IMR-90 (cell line): Measurements from ENCODE around the gene GLS. TPM values are rescaled to one million over a fixed set of nuclear protein-coding genes. Genes with fewer than 3 reads are reported as not detected.

Experiments
- ATAC-seq: fragments of 200-7000 bp; cut with Tn5 transposase; 2 replicates; pipeline ENCODE4 v1.9.1; 2020; ENCODE audit warnings: low read depth, mild to moderate bottlenecking, moderate library complexity
- BruUV-seq: library from RNA; stranded (reverse); fragments of 400-500 nt; replicated peaks from 2 replicates; lab custom pipeline; 2021; lab: Mats Ljungman, UMichigan
- CTCF ChIA-PET: fragments of 300-600 bp; formaldehyde crosslinking; extraction: SDS; loops from one replicate; lab custom pipeline; 2021; ENCODE audit warnings: antibody characterized with exemption; lab: Yijun Ruan, JAX
- POLR2A ChIA-PET: fragments of 300-600 bp; sonication (Branson Sonifier 250); formaldehyde crosslinking; loops from one replicate; lab custom pipeline; 2022; ENCODE audit warnings: antibody characterized with exemption; ENCODE audit not compliant: unreplicated experiment; lab: Charles Lee
- DNase-seq: peaks from one replicate; pipeline ENCODE4 v3.0.0; 2013
- H2AFZ ChIP-seq: replicated peaks from 2 replicates; pipeline ENCODE3; 2013; ENCODE audit warnings: low read length, mild to moderate bottlenecking; ENCODE audit not compliant: poor library complexity
- H2AK5ac ChIP-seq: 2 replicates; pipeline ENCODE4 v1.6.1; 2013; ENCODE audit warnings: low read depth, low read length, inconsistent platforms
- H2AK9ac ChIP-seq: replicated peaks from 2 replicates; pipeline ENCODE3; 2013; ENCODE audit warnings: mild to moderate bottlenecking, low read depth, low read length, moderate library complexity; ENCODE audit not compliant: poor library complexity
- H2BK120ac ChIP-seq: 2 replicates; pipeline ENCODE4 v1.6.1; 2013; ENCODE audit warnings: low read depth, low read length, inconsistent platforms
- H2BK15ac ChIP-seq: 3 replicates; pipeline ENCODE4 v1.6.1; 2013; ENCODE audit warnings: low read depth, low read length, inconsistent platforms
- H2BK20ac ChIP-seq: 2 replicates; pipeline ENCODE4 v1.6.1; 2013; ENCODE audit warnings: low read depth, mild to moderate bottlenecking, inconsistent platforms, low read length, moderate library complexity
- H2BK5ac ChIP-seq: 2 replicates; pipeline ENCODE4 v1.6.1; 2013; ENCODE audit warnings: mild to moderate bottlenecking, low read depth, low read length, inconsistent platforms; ENCODE audit not compliant: poor library complexity, severe bottlenecking
- H3K14ac ChIP-seq: replicated peaks from 2 replicates; pipeline ENCODE4 v1.6.1; 2013; ENCODE audit warnings: low read depth, low read length, inconsistent platforms
- H3K18ac ChIP-seq: 2 replicates; pipeline ENCODE4 v1.6.1; 2013; ENCODE audit warnings: low read depth, low read length, control low read depth
- H3K23ac ChIP-seq: 2 replicates; pipeline ENCODE4 v1.6.1; 2013; ENCODE audit warnings: low read depth, low read length, inconsistent platforms
- H3K27ac ChIP-seq: 2 replicates; pipeline ENCODE4 v1.5.1; 2013; ENCODE audit warnings: mild to moderate bottlenecking, control low read depth, low read length; ENCODE audit not compliant: insufficient read depth
- H3K27me3 ChIP-seq: 2 replicates; pipeline ENCODE4 v1.6.1; 2013; ENCODE audit warnings: low read length; ENCODE audit not compliant: control insufficient read depth, insufficient read depth
- H3K36me3 ChIP-seq: 2 replicates; pipeline ENCODE4 v1.6.1; 2013; ENCODE audit warnings: low read length, mixed read lengths; ENCODE audit not compliant: control insufficient read depth, insufficient read depth
- H3K4ac ChIP-seq: 2 replicates; pipeline ENCODE4 v1.6.1; 2013; ENCODE audit warnings: low read depth, low read length, inconsistent platforms
- H3K4me1 ChIP-seq: 2 replicates; pipeline ENCODE4 v1.6.1; 2013; ENCODE audit warnings: low read length, mixed read lengths; ENCODE audit not compliant: control insufficient read depth, insufficient read depth
- H3K4me2 ChIP-seq: 2 replicates; pipeline ENCODE4 v1.6.1; 2013; ENCODE audit warnings: low read depth, mild to moderate bottlenecking, control low read depth, low read length, moderate library complexity
- H3K4me3 ChIP-seq: 2 replicates; pipeline ENCODE4 v1.5.1; 2013; ENCODE audit warnings: low read depth, mild to moderate bottlenecking, control low read depth, low read length, moderate library complexity; ENCODE audit not compliant: insufficient read depth
- H3K56ac ChIP-seq: 2 replicates; pipeline ENCODE4 v1.6.1; 2013; ENCODE audit warnings: low read length, inconsistent platforms; ENCODE audit not compliant: insufficient read depth; ENCODE audit errors: extremely low read depth
- H3K79me1 ChIP-seq, 2 experiments: 2 replicates each; pipeline ENCODE4 v1.6.1; 2013; ENCODE audit warnings: low read length in 2 of 2, inconsistent platforms in 1 of 2, low read depth in 1 of 2
- H3K9ac ChIP-seq: 2 replicates; pipeline ENCODE4 v1.6.1; 2013; ENCODE audit warnings: low read depth, low read length, control low read depth
- H3K9me1 ChIP-seq: 2 replicates; pipeline ENCODE4 v1.6.1; 2013; ENCODE audit warnings: low read length, inconsistent platforms; ENCODE audit not compliant: insufficient read depth
- H3K9me3 ChIP-seq: 2 replicates; pipeline ENCODE4 v1.6.1; 2013; ENCODE audit warnings: low read length; ENCODE audit not compliant: control insufficient read depth, insufficient read depth
- H4K20me1 ChIP-seq: 2 replicates; pipeline ENCODE4 v1.6.1; 2013; ENCODE audit warnings: low read length, inconsistent platforms; ENCODE audit not compliant: insufficient read depth
- H4K5ac ChIP-seq: 2 replicates; pipeline ENCODE4 v1.6.1; 2013; ENCODE audit warnings: mild to moderate bottlenecking, low read depth, low read length, control low read depth
- H4K8ac ChIP-seq, 2 experiments: 2 replicates each; pipeline ENCODE4 v1.6.1; 2013; ENCODE audit warnings: low read depth in 2 of 2, low read length in 2 of 2, control low read depth in 1 of 2, inconsistent platforms in 1 of 2
- H4K91ac ChIP-seq: 2 replicates; pipeline ENCODE4 v1.6.1; 2013; ENCODE audit warnings: low read depth, low read length, inconsistent platforms; ENCODE audit not compliant: insufficient read depth
- FOS ChIP-seq: fragments of 150-350 bp; IDR thresholded peaks from 2 replicates; pipeline ENCODE4 v1.6.1; 2016; ENCODE audit warnings: low read depth, low read length
- MAFK ChIP-seq: IDR thresholded peaks from 2 replicates; pipeline ENCODE4 v1.6.1; 2012; ENCODE audit warnings: low read depth, low read length, improper control_type of control experiment
- RAD21 ChIP-seq: IDR thresholded peaks from 2 replicates; pipeline ENCODE4 v1.6.1; 2012; ENCODE audit warnings: low read length, improper control_type of control experiment
- RCOR1 ChIP-seq: IDR thresholded peaks from 2 replicates; pipeline ENCODE4 v1.6.1; 2012; ENCODE audit warnings: mild to moderate bottlenecking, low read length, improper control_type of control experiment; ENCODE audit not compliant: insufficient replicate concordance
- USF2 ChIP-seq: fragments of 150-350 bp; IDR thresholded peaks from 2 replicates; pipeline ENCODE4 v1.6.1; 2017; ENCODE audit warnings: mild to moderate bottlenecking, antibody characterized with exemption, low read length, low read depth
- WGBS, 2 experiments: methylation state at CpG; one replicate each; pipeline versions ENCODE4 v1.1.5 to v1.1.7; 2013; ENCODE audit warnings: missing lambda C conversion rate in 2 of 2; ENCODE audit not compliant: insufficient read length in 1 of 2; ENCODE audit errors: extremely low coverage in 2 of 2; 5-methylcytosine and 5-hydroxymethylcytosine counted together
- dilution Hi-C: fragments of 300-500 bp; cut with HindIII; formaldehyde crosslinking; loops from one replicate; pipeline ENCODE4 v1.14.3; 2018; ENCODE audit warnings: low sequenced_read_pairs; ENCODE audit not compliant: unreplicated experiment
- in situ Hi-C: fragments of 300-500 bp; cut with MboI; formaldehyde crosslinking; loops from 3 replicates; pipeline ENCODE4 v1.14.3; 2019; ENCODE audit warnings: low sequenced_read_pairs, inconsistent platforms, mixed read lengths
- intact Hi-C: fragments of 100-400 bp; cut with micrococcal nuclease; formaldehyde crosslinking; loops from 2 replicates; pipeline ENCODE4 v1.10.0; 2022
- polyA plus RNA-seq, 3 experiments: library from polyadenylated mRNA; depleted of rRNA; stranded (reverse); fragments of >200 nt; gene quantifications; 2 replicates each; pipeline ENCODE4 v1.2.3, GENCODE V29; 2012; ENCODE audit warnings: low replicate concordance in 1 of 3
- total RNA-seq: library from RNA; depleted of rRNA; stranded (reverse); fragments of >200 nt; gene quantifications from 2 replicates; pipeline ENCODE4 v1.2.3, GENCODE V29; 2012

The GLS gene
- total and polyA plus RNA-seq, 2 of the 4 experiments (the other 2 are of a cell fraction) = 87.5 to 130 TPM

- Histone ChIP-seq H4K8ac (no peak overlapping the region), H2AK9ac (no peak overlapping the region), H3K79me1 (peaks cover 0 to 25% of the 10 kb centered on the region in 2 experiments; a peak in 3 of 4 replicates), H2BK5ac (no peak overlapping the region), H3K4me2 (no peak overlapping the region), H3K9me1 (peaks cover 22% of the 10 kb centered on the region), H3K27ac (no peak overlapping the region), H2AK5ac (no peak overlapping the region), H2BK15ac (no peak overlapping the region), H2BK120ac (no peak overlapping the region), H3K23ac (no peak overlapping the region), H2AFZ (no peak overlapping the region), H3K4ac (no peak overlapping the region), H3K36me3 (peaks cover 58% of the 10 kb centered on the region), H3K9me3 (no peaks in the 10 kb centered on the region), H3K18ac (no peak overlapping the region), H3K9ac (no peak overlapping the region), H3K4me1 (peaks cover 5% of the 10 kb centered on the region), H4K5ac (no peak overlapping the region), H3K14ac (no peak overlapping the region), H2BK20ac (no peak overlapping the region), H4K20me1 (peaks cover 50% of the 10 kb centered on the region), H3K56ac (no peak overlapping the region), H3K4me3 (no peak overlapping the region), H4K91ac (no peak overlapping the region), H3K27me3 (no peaks in the 10 kb centered on the region)
- CTCF ChIA-PET = no interaction called here
- in situ Hi-C loops (no loop called here), dilution Hi-C loops (no loop called here), intact Hi-C loops (no loop called here)
- TF ChIP-seq MAFK (peak; percentile 100), USF2 (no peak), RAD21 (no peak), FOS (no peak), RCOR1 (no peak)
- DNase-seq (no peak), ATAC-seq (no peak)
- WGBS, 2 experiments = 92% methylated on average over 5 of the region's 8 CpGs; no CpG with 5 or more reads in 1 of the 2 experiments
- BruUV-seq = no TSS peak
- POLR2A ChIA-PET = no interaction called here
Measured at GRCh38 chr2:190982262-190983034, 101.8 kb downstream of the GLS start.
